IMR-90 (cell line): Measurements from ENCODE around the gene MRPL1. TPM values are rescaled to one million over a fixed set of nuclear protein-coding genes. Genes with fewer than 3 reads are reported as not detected.

Experiments used
- ATAC-seq: fragments of 200-7000 bp; cut with Tn5 transposase; 2 replicates; pipeline ENCODE4 v1.9.1; 2020; ENCODE audit warnings: low read depth, mild to moderate bottlenecking, moderate library complexity
- BruUV-seq: library from RNA; stranded (reverse); fragments of 400-500 nt; replicated peaks from 2 replicates; lab custom pipeline; 2021; lab: Mats Ljungman, UMichigan
- CTCF ChIA-PET: fragments of 300-600 bp; formaldehyde crosslinking; extraction: SDS; loops from one replicate; lab custom pipeline; 2021; ENCODE audit warnings: antibody characterized with exemption; lab: Yijun Ruan, JAX
- POLR2A ChIA-PET: fragments of 300-600 bp; sonication (Branson Sonifier 250); formaldehyde crosslinking; loops from one replicate; lab custom pipeline; 2022; ENCODE audit warnings: antibody characterized with exemption; ENCODE audit not compliant: unreplicated experiment; lab: Charles Lee
- DNase-seq: peaks from one replicate; pipeline ENCODE4 v3.0.0; 2013
- H2AFZ ChIP-seq: replicated peaks from 2 replicates; pipeline ENCODE3; 2013; ENCODE audit warnings: low read length, mild to moderate bottlenecking; ENCODE audit not compliant: poor library complexity
- H2AK5ac ChIP-seq: 2 replicates; pipeline ENCODE4 v1.6.1; 2013; ENCODE audit warnings: low read depth, low read length, inconsistent platforms
- H2AK9ac ChIP-seq: replicated peaks from 2 replicates; pipeline ENCODE3; 2013; ENCODE audit warnings: mild to moderate bottlenecking, low read depth, low read length, moderate library complexity; ENCODE audit not compliant: poor library complexity
- H2BK120ac ChIP-seq: 2 replicates; pipeline ENCODE4 v1.6.1; 2013; ENCODE audit warnings: low read depth, low read length, inconsistent platforms
- H2BK15ac ChIP-seq: 3 replicates; pipeline ENCODE4 v1.6.1; 2013; ENCODE audit warnings: low read depth, low read length, inconsistent platforms
- H2BK20ac ChIP-seq: 2 replicates; pipeline ENCODE4 v1.6.1; 2013; ENCODE audit warnings: low read depth, mild to moderate bottlenecking, inconsistent platforms, low read length, moderate library complexity
- H2BK5ac ChIP-seq: 2 replicates; pipeline ENCODE4 v1.6.1; 2013; ENCODE audit warnings: mild to moderate bottlenecking, low read depth, low read length, inconsistent platforms; ENCODE audit not compliant: poor library complexity, severe bottlenecking
- H3K14ac ChIP-seq: replicated peaks from 2 replicates; pipeline ENCODE4 v1.6.1; 2013; ENCODE audit warnings: low read depth, low read length, inconsistent platforms
- H3K18ac ChIP-seq: 2 replicates; pipeline ENCODE4 v1.6.1; 2013; ENCODE audit warnings: low read depth, low read length, control low read depth
- H3K23ac ChIP-seq: 2 replicates; pipeline ENCODE4 v1.6.1; 2013; ENCODE audit warnings: low read depth, low read length, inconsistent platforms
- H3K27ac ChIP-seq: 2 replicates; pipeline ENCODE4 v1.5.1; 2013; ENCODE audit warnings: mild to moderate bottlenecking, control low read depth, low read length; ENCODE audit not compliant: insufficient read depth
- H3K27me3 ChIP-seq: 2 replicates; pipeline ENCODE4 v1.6.1; 2013; ENCODE audit warnings: low read length; ENCODE audit not compliant: control insufficient read depth, insufficient read depth
- H3K36me3 ChIP-seq: 2 replicates; pipeline ENCODE4 v1.6.1; 2013; ENCODE audit warnings: low read length, mixed read lengths; ENCODE audit not compliant: control insufficient read depth, insufficient read depth
- H3K4ac ChIP-seq: 2 replicates; pipeline ENCODE4 v1.6.1; 2013; ENCODE audit warnings: low read depth, low read length, inconsistent platforms
- H3K4me1 ChIP-seq: 2 replicates; pipeline ENCODE4 v1.6.1; 2013; ENCODE audit warnings: low read length, mixed read lengths; ENCODE audit not compliant: control insufficient read depth, insufficient read depth
- H3K4me2 ChIP-seq: 2 replicates; pipeline ENCODE4 v1.6.1; 2013; ENCODE audit warnings: low read depth, mild to moderate bottlenecking, control low read depth, low read length, moderate library complexity
- H3K4me3 ChIP-seq: 2 replicates; pipeline ENCODE4 v1.5.1; 2013; ENCODE audit warnings: low read depth, mild to moderate bottlenecking, control low read depth, low read length, moderate library complexity; ENCODE audit not compliant: insufficient read depth
- H3K56ac ChIP-seq: 2 replicates; pipeline ENCODE4 v1.6.1; 2013; ENCODE audit warnings: low read length, inconsistent platforms; ENCODE audit not compliant: insufficient read depth; ENCODE audit errors: extremely low read depth
- H3K79me1 ChIP-seq, 2 experiments: 2 replicates each; pipeline ENCODE4 v1.6.1; 2013; ENCODE audit warnings: low read length in 2 of 2, inconsistent platforms in 1 of 2, low read depth in 1 of 2
- H3K9ac ChIP-seq: 2 replicates; pipeline ENCODE4 v1.6.1; 2013; ENCODE audit warnings: low read depth, low read length, control low read depth
- H3K9me1 ChIP-seq: 2 replicates; pipeline ENCODE4 v1.6.1; 2013; ENCODE audit warnings: low read length, inconsistent platforms; ENCODE audit not compliant: insufficient read depth
- H3K9me3 ChIP-seq: 2 replicates; pipeline ENCODE4 v1.6.1; 2013; ENCODE audit warnings: low read length; ENCODE audit not compliant: control insufficient read depth, insufficient read depth
- H4K20me1 ChIP-seq: 2 replicates; pipeline ENCODE4 v1.6.1; 2013; ENCODE audit warnings: low read length, inconsistent platforms; ENCODE audit not compliant: insufficient read depth
- H4K5ac ChIP-seq: 2 replicates; pipeline ENCODE4 v1.6.1; 2013; ENCODE audit warnings: mild to moderate bottlenecking, low read depth, low read length, control low read depth
- H4K8ac ChIP-seq, 2 experiments: 2 replicates each; pipeline ENCODE4 v1.6.1; 2013; ENCODE audit warnings: low read depth in 2 of 2, low read length in 2 of 2, control low read depth in 1 of 2, inconsistent platforms in 1 of 2
- H4K91ac ChIP-seq: 2 replicates; pipeline ENCODE4 v1.6.1; 2013; ENCODE audit warnings: low read depth, low read length, inconsistent platforms; ENCODE audit not compliant: insufficient read depth
- CEBPB ChIP-seq: IDR thresholded peaks from 2 replicates; pipeline ENCODE4 v1.6.1; 2012; ENCODE audit warnings: low read depth, low read length, improper control_type of control experiment
- CHD1 ChIP-seq: IDR thresholded peaks from 2 replicates; pipeline ENCODE4 v1.6.1; 2012; ENCODE audit warnings: low read depth, low read length, improper control_type of control experiment
- FOS ChIP-seq: fragments of 150-350 bp; IDR thresholded peaks from 2 replicates; pipeline ENCODE4 v1.6.1; 2016; ENCODE audit warnings: low read depth, low read length
- MAFK ChIP-seq: IDR thresholded peaks from 2 replicates; pipeline ENCODE4 v1.6.1; 2012; ENCODE audit warnings: low read depth, low read length, improper control_type of control experiment
- MAZ ChIP-seq: IDR thresholded peaks from 2 replicates; pipeline ENCODE4 v1.6.1; 2012; ENCODE audit warnings: low read depth, mild to moderate bottlenecking, low read length, improper control_type of control experiment, moderate library complexity, borderline replicate concordance
- MXI1 ChIP-seq: IDR thresholded peaks from 2 replicates; pipeline ENCODE4 v1.6.1; 2012; ENCODE audit warnings: low read depth, mild to moderate bottlenecking, low read length, moderate library complexity, borderline replicate concordance
- NFE2L2 ChIP-seq: fragments of 150-350 bp; IDR thresholded peaks from 2 replicates; pipeline ENCODE4 v1.6.1; 2016; ENCODE audit warnings: low read depth, mild to moderate bottlenecking, low read length
- POLR2A ChIP-seq: IDR thresholded peaks from 2 replicates; pipeline ENCODE4 v1.6.1; 2012; ENCODE audit warnings: mild to moderate bottlenecking, low read depth, low read length
- RAD21 ChIP-seq: IDR thresholded peaks from 2 replicates; pipeline ENCODE4 v1.6.1; 2012; ENCODE audit warnings: low read length, improper control_type of control experiment
- RCOR1 ChIP-seq: IDR thresholded peaks from 2 replicates; pipeline ENCODE4 v1.6.1; 2012; ENCODE audit warnings: mild to moderate bottlenecking, low read length, improper control_type of control experiment; ENCODE audit not compliant: insufficient replicate concordance
- RFX5 ChIP-seq: IDR thresholded peaks from 2 replicates; pipeline ENCODE4 v1.8.0; 2012; ENCODE audit warnings: low read depth, mild to moderate bottlenecking, low read length, moderate library complexity
- SMC3 ChIP-seq: fragments of 150-350 bp; IDR thresholded peaks from 2 replicates; pipeline ENCODE4 v1.6.1; 2016; ENCODE audit warnings: low read depth, mild to moderate bottlenecking, antibody characterized with exemption, low read length, moderate library complexity
- dilution Hi-C: fragments of 300-500 bp; cut with HindIII; formaldehyde crosslinking; loops from one replicate; pipeline ENCODE4 v1.14.3; 2018; ENCODE audit warnings: low sequenced_read_pairs; ENCODE audit not compliant: unreplicated experiment
- in situ Hi-C: fragments of 300-500 bp; cut with MboI; formaldehyde crosslinking; loops from 3 replicates; pipeline ENCODE4 v1.14.3; 2019; ENCODE audit warnings: low sequenced_read_pairs, inconsistent platforms, mixed read lengths
- intact Hi-C: fragments of 100-400 bp; cut with micrococcal nuclease; formaldehyde crosslinking; loops from 2 replicates; pipeline ENCODE4 v1.10.0; 2022
- polyA plus RNA-seq, 3 experiments: library from polyadenylated mRNA; depleted of rRNA; stranded (reverse); fragments of >200 nt; gene quantifications; 2 replicates each; pipeline ENCODE4 v1.2.3, GENCODE V29; 2012; ENCODE audit warnings: low replicate concordance in 1 of 3
- total RNA-seq: library from RNA; depleted of rRNA; stranded (reverse); fragments of >200 nt; gene quantifications from 2 replicates; pipeline ENCODE4 v1.2.3, GENCODE V29; 2012
- TF ChIP-seq, protein P1 (sequence below): conservative IDR thresholded peaks from 2 replicates; pipeline ENCODE4 v1.5.1; 2012; ENCODE audit warnings: mild to moderate bottlenecking, low read depth, low read length, improper control_type of control experiment
- TF ChIP-seq, protein P2 (sequence below): fragments of 150-350 bp; IDR thresholded peaks from 2 replicates; pipeline ENCODE4 v1.6.1; 2017; ENCODE audit warnings: mild to moderate bottlenecking, antibody characterized with exemption, low read length, low read depth
- TF ChIP-seq, protein P3 (sequence below): fragments of 150-350 bp; IDR thresholded peaks from 2 replicates; pipeline ENCODE4 v1.6.1; 2016; ENCODE audit warnings: low read depth, mild to moderate bottlenecking, low read length, moderate library complexity, borderline replicate concordance

The MRPL1 gene
- total and polyA plus RNA-seq, 2 of the 4 experiments (the other 2 are of a cell fraction): 13.4 to 22.5 TPM

DNA sequence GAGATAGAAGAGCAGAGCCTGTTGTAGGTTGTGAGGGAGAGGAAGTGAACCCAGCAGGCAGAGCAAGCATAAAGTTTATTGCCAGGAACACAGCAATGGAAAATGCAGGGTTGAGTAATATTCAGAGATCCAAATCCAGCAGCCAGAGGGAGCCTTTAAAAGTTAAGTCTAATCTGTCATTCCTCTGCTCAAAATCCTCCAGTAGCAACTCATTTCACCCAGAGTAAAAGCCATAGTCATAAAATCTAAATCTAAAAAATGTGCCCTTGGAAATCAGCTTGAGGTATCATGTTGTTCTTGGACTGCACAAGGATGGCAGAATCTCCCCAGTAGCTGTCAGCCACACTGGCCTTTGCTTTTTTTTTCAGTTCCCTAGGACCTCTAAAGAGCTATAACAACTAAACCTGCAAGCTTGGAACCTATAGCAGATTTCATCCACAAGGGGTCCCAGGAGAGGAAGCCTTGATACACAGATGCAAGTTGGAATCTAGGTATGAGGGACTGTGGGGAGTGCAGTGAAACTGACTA is 131.6 kb downstream of the MRPL1 start:
- Histone ChIP-seq H3K18ac (no peak overlapping the region), H3K56ac (no peak overlapping the region), H3K27ac (no peak overlapping the region), H3K14ac (no peak overlapping the region), H3K4me3 (no peak overlapping the region), H3K4me1 (no peaks in the 10 kb centered on the region), H3K4ac (no peak overlapping the region), H3K4me2 (no peak overlapping the region), H3K23ac (no peak overlapping the region), H3K9ac (no peak overlapping the region), H2AFZ (no peak overlapping the region), H3K36me3 (no peaks in the 10 kb centered on the region), H4K91ac (no peak overlapping the region), H3K9me1 (no peaks in the 10 kb centered on the region), H3K9me3 (no peaks in the 10 kb centered on the region), H2BK120ac (no peak overlapping the region), H2AK5ac (no peak overlapping the region), H3K27me3 (peaks cover 5% of the 10 kb centered on the region), H2BK5ac (no peak overlapping the region), H2AK9ac (no peak overlapping the region), H2BK20ac (no peak overlapping the region), H3K79me1 (no peaks in the 10 kb centered on the region), H4K20me1 (no peaks in the 10 kb centered on the region), H2BK15ac (no peak overlapping the region), H4K8ac (no peak overlapping the region), H4K5ac (no peak overlapping the region)
- dilution Hi-C loops: no loop called here
- in situ Hi-C loops: no loop called here
- DNase-seq (peak; percentile 56), ATAC-seq (peak; percentile 84)
- ChIA-PET CTCF (interaction anchor here (0.6 to 0.9 kb wide), 3 partner anchors 8 to 701 kb away, joined by 3 to 7 read pairs (median 3); no protein-coding TSS in a partner anchor), POLR2A (no interaction called here)
- TF ChIP-seq, protein P1, sequence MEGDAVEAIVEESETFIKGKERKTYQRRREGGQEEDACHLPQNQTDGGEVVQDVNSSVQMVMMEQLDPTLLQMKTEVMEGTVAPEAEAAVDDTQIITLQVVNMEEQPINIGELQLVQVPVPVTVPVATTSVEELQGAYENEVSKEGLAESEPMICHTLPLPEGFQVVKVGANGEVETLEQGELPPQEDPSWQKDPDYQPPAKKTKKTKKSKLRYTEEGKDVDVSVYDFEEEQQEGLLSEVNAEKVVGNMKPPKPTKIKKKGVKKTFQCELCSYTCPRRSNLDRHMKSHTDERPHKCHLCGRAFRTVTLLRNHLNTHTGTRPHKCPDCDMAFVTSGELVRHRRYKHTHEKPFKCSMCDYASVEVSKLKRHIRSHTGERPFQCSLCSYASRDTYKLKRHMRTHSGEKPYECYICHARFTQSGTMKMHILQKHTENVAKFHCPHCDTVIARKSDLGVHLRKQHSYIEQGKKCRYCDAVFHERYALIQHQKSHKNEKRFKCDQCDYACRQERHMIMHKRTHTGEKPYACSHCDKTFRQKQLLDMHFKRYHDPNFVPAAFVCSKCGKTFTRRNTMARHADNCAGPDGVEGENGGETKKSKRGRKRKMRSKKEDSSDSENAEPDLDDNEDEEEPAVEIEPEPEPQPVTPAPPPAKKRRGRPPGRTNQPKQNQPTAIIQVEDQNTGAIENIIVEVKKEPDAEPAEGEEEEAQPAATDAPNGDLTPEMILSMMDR: peak; percentile 60
- TF ChIP-seq NFE2L2 (no peak), MXI1 (no peak), FOS (no peak), MAZ (no peak), RAD21 (peak; percentile 50), POLR2A (no peak), CEBPB (no peak), SMC3 (peak; percentile 57), CHD1 (no peak), RFX5 (no peak), RCOR1 (no peak), MAFK (no peak)
- TF ChIP-seq, protein P2, sequence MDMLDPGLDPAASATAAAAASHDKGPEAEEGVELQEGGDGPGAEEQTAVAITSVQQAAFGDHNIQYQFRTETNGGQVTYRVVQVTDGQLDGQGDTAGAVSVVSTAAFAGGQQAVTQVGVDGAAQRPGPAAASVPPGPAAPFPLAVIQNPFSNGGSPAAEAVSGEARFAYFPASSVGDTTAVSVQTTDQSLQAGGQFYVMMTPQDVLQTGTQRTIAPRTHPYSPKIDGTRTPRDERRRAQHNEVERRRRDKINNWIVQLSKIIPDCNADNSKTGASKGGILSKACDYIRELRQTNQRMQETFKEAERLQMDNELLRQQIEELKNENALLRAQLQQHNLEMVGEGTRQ: no peak
- TF ChIP-seq, protein P3, sequence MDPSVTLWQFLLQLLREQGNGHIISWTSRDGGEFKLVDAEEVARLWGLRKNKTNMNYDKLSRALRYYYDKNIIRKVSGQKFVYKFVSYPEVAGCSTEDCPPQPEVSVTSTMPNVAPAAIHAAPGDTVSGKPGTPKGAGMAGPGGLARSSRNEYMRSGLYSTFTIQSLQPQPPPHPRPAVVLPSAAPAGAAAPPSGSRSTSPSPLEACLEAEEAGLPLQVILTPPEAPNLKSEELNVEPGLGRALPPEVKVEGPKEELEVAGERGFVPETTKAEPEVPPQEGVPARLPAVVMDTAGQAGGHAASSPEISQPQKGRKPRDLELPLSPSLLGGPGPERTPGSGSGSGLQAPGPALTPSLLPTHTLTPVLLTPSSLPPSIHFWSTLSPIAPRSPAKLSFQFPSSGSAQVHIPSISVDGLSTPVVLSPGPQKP: no peak
- BruUV-seq: no TSS peak
- intact Hi-C loops: loop anchor here (1.0 kb wide), 1 partner anchor 523 kb away; no protein-coding TSS in a partner anchor
